Peyer's patch (tissue), 4 donors: Measurements from ENCODE around the gene TNRC6B. TPM values are rescaled to one million over a fixed set of nuclear protein-coding genes. Genes with fewer than 3 reads are reported as not detected.

Source experiments
- DNase-seq, 3 donors: peaks; one replicate each; pipeline ENCODE4 v3.0.0-alpha.2; 2017 to 2019
- H3K27ac ChIP-seq, 4 donors: fragments of 200-600 bp; sonication (generic); one replicate each; pipeline ENCODE4 v1.5.1; 2016 to 2019
- H3K27me3 ChIP-seq, 2 donors: fragments of 200-600 bp; sonication (generic); one replicate each; pipeline ENCODE4 v1.5.1; 2019
- H3K36me3 ChIP-seq, 3 donors: fragments of 200-600 bp; sonication (generic); one replicate each; pipeline ENCODE4 v1.5.1; 2016 to 2019
- H3K4me1 ChIP-seq, 4 donors: fragments of 200-600 bp; sonication (generic); one replicate each; pipeline ENCODE4 v1.5.1; 2016 to 2019
- H3K4me3 ChIP-seq, 4 donors: fragments of 200-600 bp; sonication (generic); 1 replicate in 3 of 4; 2 replicates in 1 of 4; pipeline ENCODE4 v1.5.1; 2016 to 2019; ENCODE audit warnings: mild to moderate bottlenecking in 1 of 4
- H3K9me3 ChIP-seq, 4 donors: fragments of 200-600 bp; sonication (generic); one replicate each; pipeline ENCODE4 v1.5.1; 2016 to 2019; ENCODE audit warnings: mild to moderate bottlenecking in 1 of 4
- POLR2A ChIP-seq, 2 donors: fragments of 450-650 bp; IDR thresholded peaks; one replicate each; pipeline ENCODE4 v1.5.1; 2017; ENCODE audit warnings: antibody characterized with exemption in 2 of 2, mild to moderate bottlenecking in 2 of 2, moderate library complexity in 2 of 2
- total RNA-seq, 4 donors: library from RNA; depleted of rRNA; stranded (reverse); fragments of >200 nt; gene quantifications; one replicate each; pipeline ENCODE4 v1.1.0, GENCODE V29; 2016
- TF ChIP-seq, protein P1 (sequence below), 6 experiments: fragments of 450-650 bp in 4 of 6; fragments of 200-600 bp in 2 of 6; sonication (generic) in 1 of 6; IDR thresholded peaks; one replicate each; pipeline ENCODE4 v1.5.1; 2017 to 2019; ENCODE audit warnings: antibody characterized with exemption in 6 of 6, mild to moderate bottlenecking in 3 of 6, moderate library complexity in 1 of 6

TNRC6B gene
- total RNA-seq, 4 donors from 2014 or later = 43.6 to 169 (median 54.0) TPM

DNA sequence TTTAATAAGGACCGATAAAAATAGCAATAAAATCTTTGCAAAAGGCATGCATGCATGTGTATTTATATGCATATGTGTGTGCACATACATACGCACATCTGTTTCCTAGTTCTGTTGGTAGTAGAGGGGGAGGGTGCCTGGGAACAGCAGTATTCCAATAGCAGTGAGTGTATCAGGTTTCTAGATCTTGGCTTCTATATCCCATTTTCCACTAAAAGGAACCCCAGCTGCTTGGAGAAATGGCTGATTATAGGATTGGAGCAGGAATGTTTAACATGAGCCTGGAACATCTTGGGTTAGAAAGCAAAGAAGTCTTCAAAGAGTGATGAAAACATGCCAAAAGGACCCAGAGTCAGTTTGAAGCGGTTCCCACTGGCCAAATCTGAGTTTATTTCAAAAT lies 21.0 kb downstream of the TNRC6B start:
- TF ChIP-seq POLR2A (IDR thresholded peaks at IDR 0.05) = no peak
- TF ChIP-seq, protein P1, sequence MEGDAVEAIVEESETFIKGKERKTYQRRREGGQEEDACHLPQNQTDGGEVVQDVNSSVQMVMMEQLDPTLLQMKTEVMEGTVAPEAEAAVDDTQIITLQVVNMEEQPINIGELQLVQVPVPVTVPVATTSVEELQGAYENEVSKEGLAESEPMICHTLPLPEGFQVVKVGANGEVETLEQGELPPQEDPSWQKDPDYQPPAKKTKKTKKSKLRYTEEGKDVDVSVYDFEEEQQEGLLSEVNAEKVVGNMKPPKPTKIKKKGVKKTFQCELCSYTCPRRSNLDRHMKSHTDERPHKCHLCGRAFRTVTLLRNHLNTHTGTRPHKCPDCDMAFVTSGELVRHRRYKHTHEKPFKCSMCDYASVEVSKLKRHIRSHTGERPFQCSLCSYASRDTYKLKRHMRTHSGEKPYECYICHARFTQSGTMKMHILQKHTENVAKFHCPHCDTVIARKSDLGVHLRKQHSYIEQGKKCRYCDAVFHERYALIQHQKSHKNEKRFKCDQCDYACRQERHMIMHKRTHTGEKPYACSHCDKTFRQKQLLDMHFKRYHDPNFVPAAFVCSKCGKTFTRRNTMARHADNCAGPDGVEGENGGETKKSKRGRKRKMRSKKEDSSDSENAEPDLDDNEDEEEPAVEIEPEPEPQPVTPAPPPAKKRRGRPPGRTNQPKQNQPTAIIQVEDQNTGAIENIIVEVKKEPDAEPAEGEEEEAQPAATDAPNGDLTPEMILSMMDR (IDR thresholded peaks at IDR 0.05) = no peak
- no peaks in the 10 kb centered on the region for H3K36me3 ChIP-seq
- H3K4me3 ChIP-seq = no peak overlapping the region
- H3K9me3 ChIP-seq = no peaks in the 10 kb centered on the region
- H3K27me3 ChIP-seq = no peaks in the 10 kb centered on the region
- H3K4me1 ChIP-seq = peaks cover 0 to 20% (median 11%) of the 10 kb centered on the region in 4 donors
- no peak overlapping the region for H3K27ac ChIP-seq
- no peak for DNase-seq

DNA sequence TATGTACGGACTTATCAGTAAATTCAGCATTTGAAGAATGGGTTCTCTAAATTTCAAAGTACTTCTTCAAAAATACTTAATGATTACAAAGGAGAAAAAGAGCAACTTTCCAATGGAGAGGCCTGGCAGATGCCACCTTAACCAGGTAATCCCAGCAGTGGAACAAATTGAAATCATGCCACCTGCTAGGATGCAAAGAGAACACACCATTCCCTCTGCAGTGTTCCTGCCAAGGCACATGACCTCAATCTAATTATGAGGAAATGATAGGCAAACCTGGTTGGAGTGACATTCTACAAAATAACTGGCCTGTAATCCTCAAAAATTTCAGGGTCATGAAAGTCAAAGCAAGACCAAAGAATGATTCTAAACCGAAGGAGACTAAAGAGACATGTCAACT lies 21.5 kb downstream of the TNRC6B start:
- TF ChIP-seq, protein P1 (IDR thresholded peaks at IDR 0.05) = no peak
- no peak for TF ChIP-seq POLR2A (IDR thresholded peaks at IDR 0.05)
- no peak overlapping the region for H3K27ac ChIP-seq

DNA sequence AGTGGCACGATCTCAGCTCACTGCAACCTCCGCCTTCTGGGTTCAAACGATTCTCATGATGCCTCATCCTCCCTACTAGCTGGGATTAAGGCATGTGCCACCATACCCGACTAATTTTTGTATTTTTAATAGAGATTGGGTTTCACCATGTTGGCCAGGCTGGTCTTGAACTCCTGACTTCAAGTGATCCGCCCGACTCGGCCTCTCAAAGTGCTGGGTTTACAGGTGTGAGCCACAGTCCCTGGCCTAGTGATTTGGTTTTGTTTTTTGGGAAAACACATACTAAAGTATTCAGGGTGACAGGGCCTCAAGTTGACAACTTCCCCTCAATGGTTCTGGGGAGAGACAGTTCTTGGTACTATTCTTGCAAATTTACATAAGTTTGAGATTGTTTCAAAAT lies 22.1 kb downstream of the TNRC6B start:
- H3K36me3 ChIP-seq = no peaks in the 10 kb centered on the region
- DNase-seq = peak in 1 of 3 donors; percentile 35
- peaks cover 0 to 24% (median 13%) of the 10 kb centered on the region in 4 donors for H3K4me1 ChIP-seq
- no peaks in the 10 kb centered on the region for H3K9me3 ChIP-seq
- H3K27ac ChIP-seq = no peak overlapping the region
- TF ChIP-seq, protein P1 (IDR thresholded peaks at IDR 0.05) = no peak
- TF ChIP-seq POLR2A (IDR thresholded peaks at IDR 0.05) = no peak
- H3K27me3 ChIP-seq = no peaks in the 10 kb centered on the region
- H3K4me3 ChIP-seq = no peak overlapping the region

More for the DNA sequence above, 21.5 kb downstream of the TNRC6B start:
- no peak for DNase-seq
- Histone ChIP-seq H3K9me3 (no peaks in the 10 kb centered on the region), H3K4me1 (peaks cover 0 to 20% (median 13%) of the 10 kb centered on the region in 4 donors), H3K36me3 (no peaks in the 10 kb centered on the region), H3K27me3 (no peaks in the 10 kb centered on the region), H3K4me3 (no peak overlapping the region)

DNA sequence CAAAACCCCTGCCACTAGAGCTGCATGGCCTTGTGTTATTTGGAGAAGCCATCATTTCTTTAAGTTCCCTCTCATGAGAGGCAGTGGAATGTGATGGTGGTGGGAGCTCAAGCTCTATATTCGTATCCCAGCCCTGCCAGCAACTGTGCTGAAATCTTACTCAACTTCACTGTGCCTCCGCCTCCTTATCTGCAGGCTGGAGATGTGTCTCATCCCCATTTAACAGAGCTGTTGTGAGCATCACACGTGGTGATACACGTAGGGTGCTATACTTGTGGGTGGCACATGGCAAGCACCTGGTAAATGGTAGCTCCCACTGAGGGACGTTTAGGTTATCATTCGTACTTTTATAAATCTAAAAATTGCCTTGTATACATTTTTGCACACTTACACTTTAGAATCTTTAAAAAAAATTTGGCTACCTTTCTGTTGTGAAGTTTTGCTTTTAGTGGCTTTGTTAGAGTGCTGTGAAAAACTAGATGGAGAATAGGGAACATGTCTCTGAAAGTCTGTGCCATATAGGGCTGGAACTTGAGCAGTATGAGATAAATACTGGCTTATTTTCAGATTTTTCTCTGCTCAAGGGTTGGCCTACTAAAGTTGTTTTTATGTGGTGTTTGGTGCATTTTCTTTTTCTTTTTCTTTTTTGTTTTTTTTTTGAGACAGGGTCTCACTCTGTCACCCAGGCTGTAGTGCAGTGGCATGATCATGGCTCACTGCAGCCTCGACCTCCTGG lies 23.2 kb downstream of the TNRC6B start:
- TF ChIP-seq, protein P1 (IDR thresholded peaks at IDR 0.05) = no peak
- TF ChIP-seq POLR2A (IDR thresholded peaks at IDR 0.05) = no peak
- Histone ChIP-seq H3K36me3 (no peaks in the 10 kb centered on the region), H3K27me3 (no peaks in the 10 kb centered on the region), H3K4me1 (peaks cover 0 to 24% (median 11%) of the 10 kb centered on the region in 4 donors), H3K27ac (no peak overlapping the region), H3K9me3 (no peaks in the 10 kb centered on the region), H3K4me3 (no peak overlapping the region)
- peak in 1 of 3 donors; percentile 35 for DNase-seq

DNA sequence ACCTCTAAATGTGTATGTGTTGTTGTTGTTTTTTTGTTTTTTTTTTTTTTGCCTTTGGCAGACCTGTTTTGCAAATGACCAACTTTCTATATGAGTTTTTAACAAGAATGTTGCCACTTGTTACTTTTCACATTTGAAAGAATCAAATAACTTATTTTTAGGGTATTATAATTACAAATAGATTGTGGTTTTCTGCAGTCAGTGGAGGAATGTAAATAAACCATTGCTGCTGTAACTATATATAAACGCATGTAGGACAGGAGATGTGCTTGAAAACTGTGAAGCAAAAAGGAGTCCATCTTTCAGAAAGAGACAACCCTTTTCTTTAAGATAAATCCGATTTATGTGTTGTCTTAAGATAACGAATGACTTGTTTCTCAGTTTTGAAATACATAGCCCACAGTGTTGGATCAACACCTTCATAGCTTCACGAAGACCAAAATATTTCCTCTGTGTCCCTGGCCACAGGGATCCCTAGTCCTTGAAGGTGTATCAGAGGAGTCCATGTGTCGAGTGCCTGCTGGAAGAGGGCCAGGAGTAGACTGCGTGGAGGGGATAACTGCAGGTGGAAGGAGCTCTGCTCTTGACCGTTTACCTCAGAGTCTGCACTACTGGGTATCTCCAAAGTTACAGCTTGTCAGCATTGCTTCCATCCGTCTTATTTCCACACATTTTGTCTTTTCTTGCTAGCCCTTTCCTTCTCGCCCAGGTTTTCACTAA lies 24.7 kb downstream of the TNRC6B start:
- no peaks in the 10 kb centered on the region for H3K36me3 ChIP-seq
- no peak for DNase-seq
- H3K9me3 ChIP-seq = no peaks in the 10 kb centered on the region
- no peaks in the 10 kb centered on the region for H3K27me3 ChIP-seq
- no peak overlapping the region for H3K4me3 ChIP-seq
- TF ChIP-seq, protein P1 (IDR thresholded peaks at IDR 0.05) = no peak
- no peak for TF ChIP-seq POLR2A (IDR thresholded peaks at IDR 0.05)
- H3K27ac ChIP-seq = peak overlapping the region in 2 of 4 donors; percentile 3 to 40
- H3K4me1 ChIP-seq = peaks cover 0 to 21% (median 11%) of the 10 kb centered on the region in 4 donors
